NCI-H146 treated with DMSO at 0.1 percent for 48 hours (cell line): ENCODE results near the gene C11orf24.

Experiments
- DNase-seq: peaks from one replicate; lab custom pipeline; 2025; ENCODE audit not compliant: unreplicated experiment; lab: John Stamatoyannopoulos, UW

Gene C11orf24

DNA sequence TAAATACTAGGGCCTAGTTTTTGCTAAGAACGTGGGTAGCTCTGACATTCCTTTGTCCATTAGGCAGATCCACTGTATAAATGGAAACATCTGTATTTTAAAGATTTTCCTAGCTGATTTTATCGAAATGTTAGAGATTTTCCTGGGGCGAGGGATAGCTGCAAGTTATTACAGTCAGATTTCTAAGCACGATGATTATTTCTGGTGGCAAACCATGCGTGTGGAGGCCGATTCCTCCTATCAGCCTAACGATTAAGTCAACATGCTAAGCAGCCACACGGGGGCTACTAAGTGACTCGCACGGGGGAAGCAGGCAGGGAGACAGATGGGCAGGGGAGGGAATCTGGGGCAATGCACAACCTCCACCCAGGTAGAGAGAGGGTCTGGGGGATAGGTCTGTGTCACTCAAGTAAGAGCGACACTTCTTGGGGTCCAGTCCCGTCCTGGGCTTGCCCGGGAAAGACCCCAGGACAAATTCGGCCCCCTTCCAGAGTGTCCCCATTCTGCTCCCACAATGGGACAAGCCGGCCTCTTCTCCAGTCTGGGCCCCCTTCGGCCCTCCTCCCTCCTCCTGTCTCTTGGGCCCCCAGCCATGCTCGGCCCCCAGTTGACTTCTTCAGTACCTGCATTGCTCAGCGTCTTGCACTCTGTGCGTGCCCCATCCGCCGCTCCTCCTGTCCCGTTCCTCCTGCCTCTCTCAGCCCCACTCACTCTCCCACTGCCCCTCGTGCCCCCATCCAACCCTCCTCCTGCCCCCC is 571 bp downstream of the C11orf24 start:
- peak; percentile 34 for DNase-seq

GRCh38 chr11:68270196-68271022 is 1.4 kb downstream of the C11orf24 start:
- DNase-seq = no peak

DNA sequence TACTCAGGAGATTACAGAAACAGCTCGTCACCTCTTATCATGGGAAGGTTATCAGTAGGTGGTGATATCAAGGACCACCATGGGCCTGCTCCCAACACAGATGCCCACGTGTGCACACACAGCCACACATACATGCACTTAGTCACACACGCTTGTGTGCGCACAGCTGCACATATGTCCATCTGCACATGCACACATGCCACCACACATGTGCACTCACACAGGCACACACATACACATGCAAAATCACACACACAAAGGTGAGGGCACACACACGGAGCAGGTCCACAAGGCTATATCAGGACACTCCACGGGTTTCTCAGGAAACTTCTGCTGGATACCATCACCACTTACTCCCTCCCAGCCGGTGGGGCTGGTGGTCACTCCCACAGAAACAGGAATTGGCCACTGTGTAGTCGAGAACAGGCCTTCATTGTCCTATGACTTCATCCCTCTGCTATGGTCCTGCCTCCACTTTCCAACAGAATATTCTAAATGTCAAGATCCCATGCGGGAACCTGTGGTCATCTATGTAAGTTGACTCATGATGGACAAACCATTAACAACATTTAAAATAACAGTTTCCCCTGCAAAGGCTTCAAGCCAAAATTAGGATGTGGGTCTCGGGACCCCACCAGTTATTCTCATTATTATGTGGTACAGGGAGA is 2.2 kb downstream of the C11orf24 start:
- DNase-seq = no peak

DNA sequence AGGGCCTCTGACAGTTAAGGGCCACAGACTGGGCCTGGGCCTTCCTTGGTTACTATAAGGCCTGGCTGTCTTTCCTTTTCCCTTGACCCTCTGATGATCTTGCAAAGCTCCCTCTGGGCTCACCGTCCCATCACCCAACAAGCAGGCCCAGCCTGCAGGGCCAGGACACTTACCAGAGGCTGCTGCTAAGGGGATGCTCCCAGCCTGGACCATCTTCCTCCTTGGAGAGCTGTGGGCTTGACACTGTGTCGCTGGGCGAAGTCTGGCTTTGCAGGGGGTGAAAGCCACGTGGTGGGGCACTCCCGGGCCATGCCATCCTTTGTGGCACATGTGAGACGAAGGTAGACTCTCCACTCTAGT is 3.9 kb downstream of the C11orf24 start:
- DNase-seq = no peak

DNA sequence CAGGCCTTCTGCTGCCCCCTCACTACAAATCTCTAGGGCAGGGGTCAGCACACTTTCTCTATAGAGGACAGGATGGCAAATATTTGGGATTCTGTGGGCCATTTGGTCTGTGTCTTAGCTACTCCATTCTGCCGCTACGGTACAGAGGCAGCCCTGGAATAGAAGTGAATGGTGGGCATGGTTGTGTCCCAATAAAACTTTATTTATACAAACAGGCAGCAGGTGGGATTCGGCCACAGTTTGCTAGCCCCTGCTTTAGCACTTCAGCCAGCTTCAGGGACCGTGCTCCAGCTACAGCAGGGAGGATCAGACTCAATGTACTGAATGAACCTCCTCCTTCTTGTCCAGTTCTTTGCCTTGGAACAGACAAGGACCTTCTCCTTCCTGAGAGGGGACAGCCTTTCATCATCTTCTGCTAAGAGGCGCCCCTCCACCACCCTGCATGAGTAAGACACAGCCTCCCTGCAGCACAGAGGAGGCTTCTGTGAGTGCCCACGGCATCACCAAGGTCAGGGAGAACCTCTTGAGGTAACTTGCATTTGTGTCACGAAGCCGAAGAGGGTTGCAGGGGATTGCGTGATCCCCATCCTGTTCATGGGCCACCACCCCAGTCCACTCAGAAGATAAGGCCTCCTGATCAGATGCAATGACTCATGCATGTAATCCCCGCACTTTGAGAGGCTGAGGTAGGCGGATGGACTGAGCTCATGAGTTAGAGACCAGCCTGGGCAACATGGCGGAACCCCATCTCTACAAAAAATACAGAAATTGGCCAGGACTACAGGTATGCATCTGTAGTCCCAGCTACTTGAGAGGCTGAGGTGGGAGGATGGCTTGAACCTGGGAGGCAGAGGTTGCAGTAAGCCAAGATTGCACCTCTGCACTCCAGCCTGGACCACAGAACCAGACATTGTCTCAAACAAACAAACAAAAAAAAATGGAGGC is 4.6 kb downstream of the C11orf24 start:
- DNase-seq = no peak

DNA sequence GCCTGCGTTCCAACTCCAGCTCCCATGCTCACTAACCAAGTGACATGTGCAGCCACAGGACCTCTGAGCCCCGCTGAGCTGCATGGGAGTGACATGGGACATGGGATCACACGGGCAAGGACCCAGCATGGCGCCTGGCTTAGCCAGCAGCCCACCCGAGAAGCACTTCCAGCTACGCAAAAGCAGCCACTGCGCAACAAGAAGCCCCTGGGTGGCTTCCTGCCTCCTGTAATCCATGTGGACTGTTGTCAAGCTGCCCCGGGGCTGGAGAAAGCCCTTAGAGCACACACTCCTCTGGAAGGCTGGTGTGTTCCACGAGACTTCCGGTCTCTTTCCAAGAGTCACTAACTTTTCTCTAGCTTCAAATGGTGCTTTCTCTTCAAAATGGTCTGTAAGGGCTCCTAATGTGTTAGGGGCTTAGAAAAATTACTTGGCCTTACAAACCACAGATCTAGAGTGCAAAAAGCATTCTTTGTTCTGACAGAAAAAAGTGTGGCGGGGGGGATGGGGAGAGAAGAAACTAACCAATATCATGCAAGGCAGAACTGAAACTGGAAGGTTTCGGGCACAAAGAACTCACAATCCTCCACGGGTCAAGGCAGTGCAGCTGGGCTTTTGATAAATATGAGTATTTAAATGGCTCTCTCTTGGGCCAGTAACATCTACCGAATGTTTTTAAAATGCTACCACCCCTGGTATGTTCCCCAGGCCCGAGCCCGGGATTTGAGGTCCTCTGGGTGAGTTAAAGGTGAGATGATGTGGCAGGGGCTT is 5.5 kb downstream of the C11orf24 start:
- no peak for DNase-seq

GRCh38 chr11:68264741-68265540 is 6.8 kb downstream of the C11orf24 start:
- no peak for DNase-seq

GRCh38 chr11:68264244-68264643 is 7.5 kb downstream of the C11orf24 start:
- DNase-seq = no peak

- no peak for DNase-seq
Observed at GRCh38 chr11:68263444-68264035, 8.2 kb downstream of the C11orf24 start.

DNA sequence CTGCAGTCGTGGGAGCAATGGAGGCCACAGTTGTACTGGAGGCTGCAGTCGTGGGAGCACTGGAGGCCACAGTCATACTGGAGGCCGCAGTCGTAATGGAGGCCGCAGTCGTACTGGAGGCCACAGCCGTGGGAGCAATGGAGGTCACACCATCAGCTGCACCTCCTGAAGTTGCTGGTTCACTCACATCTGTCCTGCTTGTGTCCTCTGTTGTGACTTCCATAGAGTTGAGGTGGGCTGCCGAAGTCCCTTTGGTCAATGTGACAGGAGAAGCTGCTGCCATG is 9.3 kb downstream of the C11orf24 start:
- no peak for DNase-seq

- no peak for DNase-seq
Observed at GRCh38 chr11:68261749-68262543, 9.8 kb downstream of the C11orf24 start.

- DNase-seq = no peak
Observed at GRCh38 chr11:68261006-68261405, 10.8 kb downstream of the C11orf24 start.

- DNase-seq = no peak
Observed at GRCh38 chr11:68260484-68260883, 11.3 kb downstream of the C11orf24 start.

DNA sequence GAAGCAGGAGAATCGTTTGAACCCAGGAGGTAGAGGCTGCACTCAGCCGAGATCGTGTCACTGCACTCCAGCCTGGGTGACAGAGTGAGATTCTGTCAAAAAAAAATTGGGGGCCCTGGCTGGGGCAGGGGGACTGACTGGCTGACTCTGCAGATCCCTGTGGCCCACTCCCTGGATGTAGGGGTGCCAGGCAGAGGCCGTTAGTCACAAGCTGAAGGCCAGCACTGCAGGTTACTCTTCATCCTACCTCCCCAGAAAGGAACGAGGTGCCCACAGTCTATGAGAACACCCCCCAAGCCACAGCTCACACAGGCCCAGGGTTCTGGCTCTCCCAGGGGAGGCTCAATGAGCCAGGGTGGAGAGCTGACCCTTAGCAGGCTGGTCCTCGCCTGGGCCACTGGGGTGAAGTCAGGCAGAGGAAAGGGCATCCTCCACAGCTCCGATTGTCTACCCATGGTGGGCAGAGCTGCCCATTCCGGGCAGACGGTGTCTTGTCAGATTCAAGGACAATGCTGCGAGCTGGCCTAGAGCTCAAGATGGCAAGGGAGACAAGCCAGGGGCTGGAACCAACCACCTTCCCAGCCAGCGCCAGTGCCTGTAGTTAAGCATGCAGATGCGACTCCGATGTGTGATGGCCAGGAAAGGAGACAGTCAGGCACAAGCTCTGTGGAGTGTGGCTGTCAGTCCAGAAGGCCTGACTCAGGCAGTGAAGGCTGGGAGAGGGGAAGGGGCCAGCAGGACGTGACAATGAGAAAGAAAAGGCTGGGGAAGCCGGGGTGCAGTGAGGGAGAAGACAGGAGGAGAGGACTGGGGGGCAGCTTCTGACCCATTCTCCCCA is 12.4 kb downstream of the C11orf24 start:
- DNase-seq = no peak

DNA sequence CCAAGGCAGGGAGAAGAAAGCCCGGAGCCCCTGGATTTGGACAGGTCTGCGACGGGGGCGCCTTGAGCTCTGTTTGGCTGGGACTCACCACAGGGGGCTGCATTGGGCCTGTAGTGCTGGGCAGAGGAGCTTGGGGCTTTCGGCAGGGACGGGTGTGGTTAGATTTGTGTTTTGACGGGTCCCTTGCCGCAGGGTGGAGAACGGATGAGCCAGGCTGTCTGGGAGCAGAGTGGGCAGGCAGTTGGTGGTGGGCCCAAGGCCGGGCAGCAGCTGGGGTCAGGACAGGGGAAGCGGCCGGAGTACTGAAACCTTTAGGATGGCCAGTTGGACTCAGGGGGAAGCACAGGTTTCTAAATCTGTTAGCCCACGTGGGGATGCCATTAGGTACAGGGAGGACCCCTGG is 13.4 kb downstream of the C11orf24 start:
- DNase-seq = no peak

DNA sequence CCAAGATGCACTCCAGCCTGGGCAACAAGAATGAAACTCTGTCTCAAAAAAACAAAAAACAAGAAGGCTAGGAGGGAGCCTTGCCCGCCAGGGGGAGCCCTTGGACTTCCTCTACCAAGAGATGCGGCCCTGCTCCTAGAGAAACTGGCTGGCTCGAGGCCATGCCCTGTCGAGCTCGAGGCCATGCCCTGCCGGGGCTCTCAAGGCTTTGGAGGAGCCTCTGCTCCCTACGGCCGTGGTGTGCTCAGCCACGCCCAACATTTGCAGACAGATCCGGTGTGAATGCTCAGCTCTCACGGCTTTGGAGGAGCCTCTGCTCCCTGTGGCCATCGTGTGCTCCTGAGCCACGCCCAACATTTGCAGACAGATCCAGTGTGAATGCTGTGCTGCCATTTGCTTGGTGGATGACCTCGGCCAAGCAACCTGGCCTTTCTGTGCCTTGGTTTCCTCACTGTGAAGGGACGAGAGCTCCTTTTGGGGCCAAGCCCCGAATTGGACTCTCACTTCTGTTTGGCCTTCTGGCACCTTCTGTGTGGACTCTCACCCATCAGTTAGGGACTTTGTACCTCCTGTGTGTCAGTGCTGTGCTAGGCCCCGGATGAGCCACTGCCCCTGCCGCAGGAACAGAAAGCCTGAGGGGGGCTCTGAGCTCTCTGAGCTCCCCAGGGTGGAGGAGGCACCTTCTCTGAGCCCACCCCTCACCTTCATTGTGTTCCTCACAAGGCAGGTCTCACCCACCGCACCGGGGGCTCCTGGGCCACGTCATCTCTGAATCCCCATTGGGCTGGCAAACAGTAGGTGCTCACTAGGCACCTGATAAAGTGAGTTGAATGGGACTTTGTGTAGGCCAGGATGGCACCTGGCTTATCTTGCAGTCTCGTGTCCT is 14.1 kb downstream of the C11orf24 start:
- peak; percentile 65 for DNase-seq
